Ishikawa (cell line): ENCODE results near the gene SBNO1.

Source experiments
- CEBPB ChIP-seq: IDR thresholded peaks from 2 replicates; pipeline ENCODE4 v1.6.1; 2012
- CREB1 ChIP-seq: IDR thresholded peaks from 2 replicates; pipeline ENCODE4 v1.6.1; 2012; ENCODE audit warnings: low read depth
- EGR1 ChIP-seq: IDR thresholded peaks from 2 replicates; pipeline ENCODE4 v1.6.1; 2012
- EP300 ChIP-seq: IDR thresholded peaks from 2 replicates; pipeline ENCODE4 v1.6.1; 2012; ENCODE audit warnings: borderline replicate concordance
- FOXM1 ChIP-seq: IDR thresholded peaks from 2 replicates; pipeline ENCODE4 v1.6.1; 2012; ENCODE audit warnings: low read depth, borderline replicate concordance
- MAX ChIP-seq: IDR thresholded peaks from 2 replicates; pipeline ENCODE4 v1.6.1; 2012
- NFIC ChIP-seq: IDR thresholded peaks from 2 replicates; pipeline ENCODE4 v1.6.1; 2012
- RAD21 ChIP-seq: IDR thresholded peaks from 2 replicates; pipeline ENCODE4 v1.6.1; 2012; ENCODE audit warnings: low read depth
- REST ChIP-seq: IDR thresholded peaks from 2 replicates; pipeline ENCODE4 v1.6.1; 2012; ENCODE audit warnings: low read depth, mild to moderate bottlenecking
- TAF1 ChIP-seq: IDR thresholded peaks from 2 replicates; pipeline ENCODE4 v1.6.1; 2012; ENCODE audit warnings: low read depth, mild to moderate bottlenecking
- TCF12 ChIP-seq: IDR thresholded peaks from 2 replicates; pipeline ENCODE4 v1.6.1; 2012; ENCODE audit warnings: low read depth
- TEAD4 ChIP-seq: IDR thresholded peaks from 2 replicates; pipeline ENCODE4 v1.6.1; 2012
- USF1 ChIP-seq: IDR thresholded peaks from 2 replicates; pipeline ENCODE4 v1.6.1; 2012
- YY1 ChIP-seq: IDR thresholded peaks from 2 replicates; pipeline ENCODE4 v1.6.1; 2012; ENCODE audit warnings: low read depth
- ZBTB7A ChIP-seq: IDR thresholded peaks from 2 replicates; pipeline ENCODE4 v1.6.1; 2012; ENCODE audit warnings: low read depth

Gene SBNO1

GRCh38 chr12:123305136-123305535, 59.5 kb downstream of the SBNO1 start:
- no peak for TF ChIP-seq REST
- no peak for TF ChIP-seq TCF12
- no peak for TF ChIP-seq USF1
- no peak for TF ChIP-seq ZBTB7A
- TF ChIP-seq FOXM1: no peak
- TF ChIP-seq EGR1: no peak
- no peak for TF ChIP-seq MAX
- no peak for TF ChIP-seq TEAD4
- TF ChIP-seq EP300: no peak
- TF ChIP-seq YY1: no peak
- no peak for TF ChIP-seq RAD21
- no peak for TF ChIP-seq TAF1
- TF ChIP-seq CEBPB: no peak
- no peak for TF ChIP-seq NFIC
- no peak for TF ChIP-seq CREB1

- TF ChIP-seq TCF12 (no peak), RAD21 (no peak), MAX (no peak), CREB1 (no peak), EP300 (no peak), CEBPB (no peak), REST (no peak), TEAD4 (no peak), NFIC (no peak), FOXM1 (no peak), USF1 (no peak), YY1 (no peak), TAF1 (no peak), ZBTB7A (no peak), EGR1 (no peak)
Observed at GRCh38 chr12:123293178-123293760, 71.4 kb downstream of the SBNO1 start.

GRCh38 chr12:123289911-123290310, 74.7 kb downstream of the SBNO1 start:
- TF ChIP-seq EGR1 (no peak), ZBTB7A (no peak), FOXM1 (no peak), CREB1 (no peak), NFIC (no peak), MAX (no peak), RAD21 (no peak), CEBPB (no peak), TAF1 (no peak), REST (no peak), USF1 (no peak)

GRCh38 chr12:123288751-123289346, 75.8 kb downstream of the SBNO1 start:
- TF ChIP-seq EGR1 (no peak), MAX (no peak), RAD21 (no peak), FOXM1 (no peak), YY1 (no peak), NFIC (no peak), USF1 (no peak), EP300 (no peak), CEBPB (no peak), TAF1 (no peak), ZBTB7A (no peak), REST (no peak), TEAD4 (no peak), CREB1 (no peak), TCF12 (no peak)
